Measurements from ENCODE around the gene BMP8B.

DNA sequence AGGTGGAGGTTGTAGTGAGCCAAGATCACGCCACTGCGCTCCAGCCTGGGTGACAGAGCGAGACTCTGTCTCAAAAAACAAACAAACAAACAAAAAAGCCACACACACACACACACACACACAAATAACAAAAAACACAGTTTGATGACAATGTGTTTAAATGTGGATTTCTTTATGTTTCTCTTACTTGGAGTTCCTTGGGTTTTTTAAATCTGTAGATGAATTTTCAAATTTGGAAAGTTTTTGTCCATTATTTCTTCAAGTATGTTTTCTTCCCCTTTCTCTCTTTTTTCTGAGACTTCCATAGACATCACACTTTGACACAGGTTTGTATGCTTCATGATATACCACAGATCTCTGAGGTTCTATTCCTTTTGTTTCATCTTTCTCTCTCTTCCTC is 62.1 kb downstream of the BMP8B start:
- TF ChIP-seq, protein P1, sequence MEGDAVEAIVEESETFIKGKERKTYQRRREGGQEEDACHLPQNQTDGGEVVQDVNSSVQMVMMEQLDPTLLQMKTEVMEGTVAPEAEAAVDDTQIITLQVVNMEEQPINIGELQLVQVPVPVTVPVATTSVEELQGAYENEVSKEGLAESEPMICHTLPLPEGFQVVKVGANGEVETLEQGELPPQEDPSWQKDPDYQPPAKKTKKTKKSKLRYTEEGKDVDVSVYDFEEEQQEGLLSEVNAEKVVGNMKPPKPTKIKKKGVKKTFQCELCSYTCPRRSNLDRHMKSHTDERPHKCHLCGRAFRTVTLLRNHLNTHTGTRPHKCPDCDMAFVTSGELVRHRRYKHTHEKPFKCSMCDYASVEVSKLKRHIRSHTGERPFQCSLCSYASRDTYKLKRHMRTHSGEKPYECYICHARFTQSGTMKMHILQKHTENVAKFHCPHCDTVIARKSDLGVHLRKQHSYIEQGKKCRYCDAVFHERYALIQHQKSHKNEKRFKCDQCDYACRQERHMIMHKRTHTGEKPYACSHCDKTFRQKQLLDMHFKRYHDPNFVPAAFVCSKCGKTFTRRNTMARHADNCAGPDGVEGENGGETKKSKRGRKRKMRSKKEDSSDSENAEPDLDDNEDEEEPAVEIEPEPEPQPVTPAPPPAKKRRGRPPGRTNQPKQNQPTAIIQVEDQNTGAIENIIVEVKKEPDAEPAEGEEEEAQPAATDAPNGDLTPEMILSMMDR (IDR thresholded peaks at IDR 0.05; ENCODE audit: low read depth, low read length), result no peak
- TF ChIP-seq POLR2A (IDR thresholded peaks at IDR 0.05; ENCODE audit: extremely low read depth, insufficient read length), result no peak
- TF ChIP-seq, protein P2, sequence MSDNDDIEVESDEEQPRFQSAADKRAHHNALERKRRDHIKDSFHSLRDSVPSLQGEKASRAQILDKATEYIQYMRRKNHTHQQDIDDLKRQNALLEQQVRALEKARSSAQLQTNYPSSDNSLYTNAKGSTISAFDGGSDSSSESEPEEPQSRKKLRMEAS (IDR thresholded peaks at IDR 0.05; ENCODE audit: low read depth, low read length), result no peak
- no peak for TF ChIP-seq MYC (IDR thresholded peaks at IDR 0.05; ENCODE audit: low read depth, low read length)
